Measurements from ENCODE around the gene GTF3C5.
A peak's percentile ranks its signal among the peaks of the same experiment; 100 is the strongest.

The GTF3C5 gene

GRCh38 chr9:133046900-133047295 is 16.1 kb downstream of the GTF3C5 start:
- TF ChIP-seq, protein P1, sequence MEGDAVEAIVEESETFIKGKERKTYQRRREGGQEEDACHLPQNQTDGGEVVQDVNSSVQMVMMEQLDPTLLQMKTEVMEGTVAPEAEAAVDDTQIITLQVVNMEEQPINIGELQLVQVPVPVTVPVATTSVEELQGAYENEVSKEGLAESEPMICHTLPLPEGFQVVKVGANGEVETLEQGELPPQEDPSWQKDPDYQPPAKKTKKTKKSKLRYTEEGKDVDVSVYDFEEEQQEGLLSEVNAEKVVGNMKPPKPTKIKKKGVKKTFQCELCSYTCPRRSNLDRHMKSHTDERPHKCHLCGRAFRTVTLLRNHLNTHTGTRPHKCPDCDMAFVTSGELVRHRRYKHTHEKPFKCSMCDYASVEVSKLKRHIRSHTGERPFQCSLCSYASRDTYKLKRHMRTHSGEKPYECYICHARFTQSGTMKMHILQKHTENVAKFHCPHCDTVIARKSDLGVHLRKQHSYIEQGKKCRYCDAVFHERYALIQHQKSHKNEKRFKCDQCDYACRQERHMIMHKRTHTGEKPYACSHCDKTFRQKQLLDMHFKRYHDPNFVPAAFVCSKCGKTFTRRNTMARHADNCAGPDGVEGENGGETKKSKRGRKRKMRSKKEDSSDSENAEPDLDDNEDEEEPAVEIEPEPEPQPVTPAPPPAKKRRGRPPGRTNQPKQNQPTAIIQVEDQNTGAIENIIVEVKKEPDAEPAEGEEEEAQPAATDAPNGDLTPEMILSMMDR (conservative IDR thresholded peaks at IDR 0.05; ENCODE audit: low read depth, low read length), result no peak
- H3K4me3 ChIP-seq (ENCODE audit: low read depth, low read length), result no peak overlapping the region
- no peak for DNase-seq (ENCODE audit: low read depth)

GRCh38 chr9:133048595-133048994 is 17.8 kb downstream of the GTF3C5 start:
- peak; percentile 51 for DNase-seq (ENCODE audit: low read depth)
- TF ChIP-seq, protein P1 (conservative IDR thresholded peaks at IDR 0.05; ENCODE audit: low read depth, low read length), result peak; percentile 66
- H3K4me3 ChIP-seq (ENCODE audit: low read depth, low read length), result no peak overlapping the region

GRCh38 chr9:133049043-133049442 is 18.2 kb downstream of the GTF3C5 start:
- H3K4me3 ChIP-seq (ENCODE audit: low read depth, low read length), result no peak overlapping the region
- TF ChIP-seq, protein P1 (conservative IDR thresholded peaks at IDR 0.05; ENCODE audit: low read depth, low read length), result no peak
- DNase-seq (ENCODE audit: low read depth), result no peak

GRCh38 chr9:133050142-133050541 is 19.3 kb downstream of the GTF3C5 start:
- TF ChIP-seq, protein P1 (conservative IDR thresholded peaks at IDR 0.05; ENCODE audit: low read depth, low read length), result no peak
- H3K4me3 ChIP-seq (ENCODE audit: low read depth, low read length), result no peak overlapping the region
- DNase-seq (ENCODE audit: low read depth), result peak; percentile 68

DNA sequence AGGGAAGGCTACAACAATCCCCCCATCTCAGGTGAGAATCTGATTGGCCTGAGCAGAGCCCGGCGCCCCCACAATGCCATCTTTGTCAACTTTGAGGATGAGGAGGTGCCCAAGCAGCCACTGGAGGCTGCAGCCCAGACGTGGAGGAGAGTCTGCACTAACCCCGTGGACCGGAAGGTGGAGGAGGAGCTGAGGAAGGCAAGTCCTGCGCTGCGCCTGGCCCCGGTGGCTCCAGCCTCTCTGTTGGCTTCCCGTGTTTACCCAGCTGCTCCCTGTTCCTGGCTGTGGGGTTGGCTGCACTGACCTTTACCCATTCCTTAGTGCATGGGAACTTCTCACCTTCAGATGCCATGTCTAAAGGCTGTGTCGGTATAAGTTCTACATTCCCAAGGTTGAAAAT is 20.0 kb downstream of the GTF3C5 start:
- peak; percentile 40 for DNase-seq (ENCODE audit: low read depth)
- TF ChIP-seq, protein P1 (conservative IDR thresholded peaks at IDR 0.05; ENCODE audit: low read depth, low read length), result no peak
- H3K4me3 ChIP-seq (ENCODE audit: low read depth, low read length), result no peak overlapping the region

DNA sequence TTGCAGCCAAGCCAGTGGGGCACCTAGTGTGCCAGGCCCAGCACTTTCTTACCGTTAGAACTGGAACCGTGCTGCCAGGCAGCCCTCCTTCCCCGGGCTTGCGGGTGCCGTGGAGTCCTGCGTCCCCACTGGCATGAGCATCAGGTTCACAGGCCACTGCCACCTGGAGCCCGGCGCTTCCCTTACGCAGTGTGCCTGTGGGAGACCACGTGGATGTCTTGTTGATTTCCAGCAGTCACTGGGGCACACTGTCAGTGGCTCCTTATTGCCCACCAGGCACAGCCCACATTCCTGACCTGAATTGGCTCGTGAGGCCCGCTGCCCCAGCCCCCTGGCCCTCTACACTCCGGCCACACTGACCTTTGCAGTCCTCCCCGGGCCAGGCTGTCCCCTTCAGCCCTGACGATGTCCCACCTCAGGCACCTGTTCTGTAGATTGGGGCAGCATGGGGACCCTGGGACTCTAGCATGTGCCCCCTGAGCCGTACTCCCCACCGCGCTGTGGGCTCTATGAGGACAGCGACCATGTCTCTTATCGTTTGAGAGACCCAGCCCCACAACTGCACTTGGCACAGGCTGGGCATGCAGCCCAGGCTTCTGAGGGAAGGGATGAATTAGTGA is 20.6 kb downstream of the GTF3C5 start:
- no peak for DNase-seq (ENCODE audit: low read depth)
- H3K4me3 ChIP-seq (ENCODE audit: low read depth, low read length), result no peak overlapping the region
- TF ChIP-seq, protein P1 (conservative IDR thresholded peaks at IDR 0.05; ENCODE audit: low read depth, low read length), result no peak

- H3K4me3 ChIP-seq (ENCODE audit: low read depth, low read length), result no peak overlapping the region
- DNase-seq (ENCODE audit: low read depth), result no peak
- TF ChIP-seq, protein P1 (conservative IDR thresholded peaks at IDR 0.05; ENCODE audit: low read depth, low read length), result no peak
These were observed 21.3 kb downstream of the GTF3C5 start for GRCh38 chr9:133051966-133052539.

Data from choroid plexus epithelial cell (primary cell).